ENCODE data around the gene PRPF6. TPM values are rescaled to one million over a fixed set of nuclear protein-coding genes. Genes with fewer than 3 reads are reported as not detected.

PRPF6 gene
- total and polyA plus RNA-seq, 2 of the 13 experiments (the other 11 are each of a cell fraction or from before 2014, with no cell fraction given): 63.7 to 101 TPM

DNA sequence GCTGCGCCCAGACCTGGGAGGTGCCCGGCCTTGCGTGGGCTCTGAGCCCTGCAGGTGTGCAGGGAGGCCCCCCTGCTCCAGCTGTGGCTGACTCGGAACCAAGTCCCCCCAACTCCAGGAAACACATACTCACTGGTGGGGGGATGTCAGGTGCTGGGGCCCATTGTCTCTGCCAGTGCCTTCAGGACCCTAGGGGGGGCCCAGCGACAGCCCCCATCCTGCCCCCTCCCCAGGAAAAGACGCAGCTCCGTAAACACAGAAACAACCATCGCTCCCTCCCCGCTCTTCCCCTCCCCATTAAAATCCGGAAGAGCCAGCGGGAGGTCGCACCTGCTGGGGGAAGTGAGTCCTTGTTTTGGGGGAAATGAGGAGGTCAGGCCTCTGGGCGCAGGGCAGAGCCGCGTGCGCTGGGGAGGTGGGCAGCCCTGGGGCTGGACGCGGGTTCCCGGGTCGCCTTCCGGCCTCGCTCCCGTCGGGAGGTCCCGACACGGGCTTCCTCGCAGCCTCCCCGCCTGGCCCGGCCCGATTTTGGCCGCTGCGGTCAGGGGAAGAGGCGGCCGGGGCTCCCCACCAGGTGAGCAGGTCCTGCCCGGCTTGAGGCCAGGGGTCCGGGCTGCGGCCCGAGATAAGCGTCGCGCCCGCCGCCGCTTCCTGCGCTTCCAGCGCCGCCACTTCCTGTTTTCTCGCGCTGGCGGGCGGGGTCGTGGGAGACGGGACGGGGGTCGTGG, 61.3 kb downstream of the PRPF6 start (continued):
- peak; percentile 50 for TF ChIP-seq ETV6 (CRISPR knock-in tag; conservative IDR thresholded peaks at IDR 0.05)
- TF ChIP-seq ZFX (CRISPR knock-in tag; IDR thresholded peaks at IDR 0.05; ENCODE audit: low read depth): peak; percentile 80
- TF ChIP-seq, protein P1, sequence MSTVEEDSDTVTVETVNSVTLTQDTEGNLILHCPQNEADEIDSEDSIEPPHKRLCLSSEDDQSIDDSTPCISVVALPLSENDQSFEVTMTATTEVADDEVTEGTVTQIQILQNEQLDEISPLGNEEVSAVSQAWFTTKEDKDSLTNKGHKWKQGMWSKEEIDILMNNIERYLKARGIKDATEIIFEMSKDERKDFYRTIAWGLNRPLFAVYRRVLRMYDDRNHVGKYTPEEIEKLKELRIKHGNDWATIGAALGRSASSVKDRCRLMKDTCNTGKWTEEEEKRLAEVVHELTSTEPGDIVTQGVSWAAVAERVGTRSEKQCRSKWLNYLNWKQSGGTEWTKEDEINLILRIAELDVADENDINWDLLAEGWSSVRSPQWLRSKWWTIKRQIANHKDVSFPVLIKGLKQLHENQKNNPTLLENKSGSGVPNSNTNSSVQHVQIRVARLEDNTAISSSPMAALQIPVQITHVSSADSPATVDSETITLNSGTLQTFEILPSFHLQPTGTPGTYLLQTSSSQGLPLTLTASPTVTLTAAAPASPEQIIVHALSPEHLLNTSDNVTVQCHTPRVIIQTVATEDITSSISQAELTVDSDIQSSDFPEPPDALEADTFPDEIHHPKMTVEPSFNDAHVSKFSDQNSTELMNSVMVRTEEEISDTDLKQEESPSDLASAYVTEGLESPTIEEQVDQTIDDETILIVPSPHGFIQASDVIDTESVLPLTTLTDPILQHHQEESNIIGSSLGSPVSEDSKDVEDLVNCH (CRISPR knock-in tag; IDR thresholded peaks at IDR 0.05): no peak
- TF ChIP-seq XRCC5 (optimal IDR thresholded peaks at IDR 0.05; ENCODE audit: low read length): no peak
- peak; percentile 99 for TF ChIP-seq ZNF891 (CRISPR knock-in tag; IDR thresholded peaks at IDR 0.05)
- TF ChIP-seq SOX5 (CRISPR knock-in tag; IDR thresholded peaks at IDR 0.05; ENCODE audit: borderline replicate concordance): peak; percentile 13; the same call in 1 of the 2 replicates
- 0 out of 2 replicates have a peak, but pooled peaks have one; percentile 42 for TF ChIP-seq ZNF350 (CRISPR knock-in tag; IDR thresholded peaks at IDR 0.05; ENCODE audit: borderline replicate concordance, low read depth)
- TF ChIP-seq ATM (IDR thresholded peaks at IDR 0.05; ENCODE audit: borderline replicate concordance): no peak
- TF ChIP-seq ZNF431 (CRISPR knock-in tag; IDR thresholded peaks at IDR 0.05; ENCODE audit: borderline replicate concordance, low read depth): no peak
- peak; percentile 58; the same call in 1 of the 2 replicates for TF ChIP-seq ZNF10 (CRISPR knock-in tag; IDR thresholded peaks at IDR 0.05; ENCODE audit: borderline replicate concordance, low read depth)
- no peak; the same call in 1 of the 2 replicates for TF ChIP-seq JDP2 (CRISPR knock-in tag; IDR thresholded peaks at IDR 0.05; ENCODE audit: borderline replicate concordance)
- TF ChIP-seq, protein P2, sequence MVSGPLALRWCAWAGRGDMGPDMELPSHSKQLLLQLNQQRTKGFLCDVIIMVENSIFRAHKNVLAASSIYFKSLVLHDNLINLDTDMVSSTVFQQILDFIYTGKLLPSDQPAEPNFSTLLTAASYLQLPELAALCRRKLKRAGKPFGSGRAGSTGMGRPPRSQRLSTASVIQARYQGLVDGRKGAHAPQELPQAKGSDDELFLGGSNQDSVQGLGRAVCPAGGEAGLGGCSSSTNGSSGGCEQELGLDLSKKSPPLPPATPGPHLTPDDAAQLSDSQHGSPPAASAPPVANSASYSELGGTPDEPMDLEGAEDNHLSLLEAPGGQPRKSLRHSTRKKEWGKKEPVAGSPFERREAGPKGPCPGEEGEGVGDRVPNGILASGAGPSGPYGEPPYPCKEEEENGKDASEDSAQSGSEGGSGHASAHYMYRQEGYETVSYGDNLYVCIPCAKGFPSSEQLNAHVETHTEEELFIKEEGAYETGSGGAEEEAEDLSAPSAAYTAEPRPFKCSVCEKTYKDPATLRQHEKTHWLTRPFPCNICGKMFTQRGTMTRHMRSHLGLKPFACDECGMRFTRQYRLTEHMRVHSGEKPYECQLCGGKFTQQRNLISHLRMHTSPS (CRISPR knock-in tag; IDR thresholded peaks at IDR 0.05; ENCODE audit: low read depth): 0 out of 2 replicates have a peak, but pooled peaks have one; percentile 27
- no peak for TF ChIP-seq NCOA2 (CRISPR knock-in tag; IDR thresholded peaks at IDR 0.05)
- TF ChIP-seq, protein P3, sequence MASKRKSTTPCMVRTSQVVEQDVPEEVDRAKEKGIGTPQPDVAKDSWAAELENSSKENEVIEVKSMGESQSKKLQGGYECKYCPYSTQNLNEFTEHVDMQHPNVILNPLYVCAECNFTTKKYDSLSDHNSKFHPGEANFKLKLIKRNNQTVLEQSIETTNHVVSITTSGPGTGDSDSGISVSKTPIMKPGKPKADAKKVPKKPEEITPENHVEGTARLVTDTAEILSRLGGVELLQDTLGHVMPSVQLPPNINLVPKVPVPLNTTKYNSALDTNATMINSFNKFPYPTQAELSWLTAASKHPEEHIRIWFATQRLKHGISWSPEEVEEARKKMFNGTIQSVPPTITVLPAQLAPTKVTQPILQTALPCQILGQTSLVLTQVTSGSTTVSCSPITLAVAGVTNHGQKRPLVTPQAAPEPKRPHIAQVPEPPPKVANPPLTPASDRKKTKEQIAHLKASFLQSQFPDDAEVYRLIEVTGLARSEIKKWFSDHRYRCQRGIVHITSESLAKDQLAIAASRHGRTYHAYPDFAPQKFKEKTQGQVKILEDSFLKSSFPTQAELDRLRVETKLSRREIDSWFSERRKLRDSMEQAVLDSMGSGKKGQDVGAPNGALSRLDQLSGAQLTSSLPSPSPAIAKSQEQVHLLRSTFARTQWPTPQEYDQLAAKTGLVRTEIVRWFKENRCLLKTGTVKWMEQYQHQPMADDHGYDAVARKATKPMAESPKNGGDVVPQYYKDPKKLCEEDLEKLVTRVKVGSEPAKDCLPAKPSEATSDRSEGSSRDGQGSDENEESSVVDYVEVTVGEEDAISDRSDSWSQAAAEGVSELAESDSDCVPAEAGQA (IDR thresholded peaks at IDR 0.05; ENCODE audit: low read depth): 0 out of 2 replicates have a peak, but pooled peaks have one; percentile 6
- TF ChIP-seq, protein P3 (CRISPR knock-in tag; IDR thresholded peaks at IDR 0.05; ENCODE audit: borderline replicate concordance): no peak
- peak; percentile 89; the same call in 1 of the 2 replicates for TF ChIP-seq IRF9 (CRISPR knock-in tag; IDR thresholded peaks at IDR 0.05; ENCODE audit: borderline replicate concordance)
- TF ChIP-seq PHF5A (CRISPR knock-in tag; IDR thresholded peaks at IDR 0.05; ENCODE audit: low read depth, unreplicated experiment): no peak
- no peak for TF ChIP-seq SETDB1 (CRISPR knock-in tag; IDR thresholded peaks at IDR 0.05; ENCODE audit: borderline replicate concordance)

Measured in HepG2 (cell line).